ENCODE measurements around the gene FCMR.

- TF ChIP-seq CTCF (IDR thresholded peaks at IDR 0.05 in 8 of 11, conservative IDR thresholded peaks at IDR 0.05 in 3 of 11) (peak in 3 of 11 experiments; percentile 8 to 25 (median 13)), POLR2AphosphoS5 (IDR thresholded peaks at IDR 0.05) (peak; percentile 79 to 95 (median 91)), POLR2A (IDR thresholded peaks at IDR 0.05) (peak; percentile 11 to 79 (median 50))
Measured at GRCh38 chr1:206923009-206923960, 1.5 kb upstream of the FCMR start.
